Pericardium fibroblast (primary cell): ENCODE results near the gene HNRNPCL4. TPM values are rescaled to one million over a fixed set of nuclear protein-coding genes. Genes with fewer than 3 reads are reported as not detected.

ENCODE experiments used
- total RNA-seq: library from RNA; depleted of rRNA; stranded (reverse); fragments of >200 nt; gene quantifications from 2 replicates; pipeline ENCODE4 v1.2.3, GENCODE V29; 2015

Gene HNRNPCL4
- not detected in 2 replicates for total RNA-seq

DNA sequence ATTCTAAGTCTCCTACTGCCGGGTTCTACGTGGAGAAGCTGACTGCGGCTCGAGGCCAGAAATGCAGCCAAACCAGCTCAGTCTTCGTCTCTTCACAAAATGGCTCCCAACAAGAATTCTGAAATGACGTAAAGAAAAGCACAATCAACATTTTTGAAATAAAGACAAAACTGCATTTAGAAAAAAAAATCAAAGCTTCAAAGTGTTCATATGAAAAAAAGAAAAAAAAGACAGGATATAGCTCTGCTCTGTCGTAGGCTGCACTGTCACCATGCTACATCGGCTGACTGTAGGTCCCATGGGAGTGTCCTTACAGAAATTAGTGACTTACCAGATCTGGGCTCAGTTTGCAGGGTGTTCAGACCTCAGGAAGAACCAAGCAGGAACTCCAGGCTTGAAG lies at the start of gene HNRNPCL4:
Gene HNRNPCL4, minus strand, starts transcription at position 101 of the 400 bp plus-strand sequence. CDS start 164 bp downstream, outside the sequence.

DNA sequence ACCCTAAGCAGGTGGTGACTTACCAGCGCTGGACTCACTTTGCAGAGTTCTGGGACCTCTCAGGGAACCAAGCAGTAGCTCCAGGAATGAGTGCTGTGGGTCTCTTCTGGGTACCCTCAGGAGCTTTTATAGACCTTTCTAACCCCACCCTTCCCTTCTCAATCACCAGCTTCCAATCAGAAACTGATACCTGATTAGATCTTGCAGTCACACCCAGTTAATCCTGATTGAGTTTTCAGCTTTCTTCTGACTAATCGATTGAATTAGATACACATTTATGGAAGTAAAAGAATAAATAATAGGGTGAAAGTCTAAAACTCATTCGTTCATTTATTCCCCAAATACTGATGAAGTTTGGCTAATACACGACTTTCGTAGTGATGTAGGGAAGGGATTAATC lies 35.9 kb upstream of the HNRNPCL4 start, which contains the start of gene PRAMEF13:
Gene PRAMEF13, minus strand, starts transcription at position 101 of the 400 bp plus-strand sequence. CDS start 1,820 bp downstream, outside the sequence.

DNA sequence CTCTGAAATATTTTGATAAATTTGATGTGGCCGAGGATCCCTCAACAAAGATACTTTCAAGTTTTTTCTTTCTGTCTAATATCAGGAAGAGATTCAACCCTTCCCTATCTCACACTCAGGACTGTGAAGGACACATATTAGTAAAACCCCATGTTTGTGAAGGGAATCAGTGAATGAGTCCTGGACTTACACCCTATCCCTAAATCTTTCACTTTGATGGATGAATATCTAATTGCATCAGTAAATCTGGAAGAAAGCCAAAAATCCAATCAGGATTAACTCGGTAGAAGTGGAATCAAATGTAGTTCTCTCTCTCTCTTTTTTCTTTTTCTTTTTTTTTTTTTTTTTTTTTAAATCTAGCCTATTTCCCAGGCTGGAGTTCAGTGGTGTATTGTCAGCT lies 6.1 kb upstream of the HNRNPCL4 start, which contains the start of gene PRAMEF9:
Gene PRAMEF9, plus strand, starts transcription at position 301 of the 400 bp plus-strand sequence. CDS start 3,433 bp downstream, outside the sequence.

DNA sequence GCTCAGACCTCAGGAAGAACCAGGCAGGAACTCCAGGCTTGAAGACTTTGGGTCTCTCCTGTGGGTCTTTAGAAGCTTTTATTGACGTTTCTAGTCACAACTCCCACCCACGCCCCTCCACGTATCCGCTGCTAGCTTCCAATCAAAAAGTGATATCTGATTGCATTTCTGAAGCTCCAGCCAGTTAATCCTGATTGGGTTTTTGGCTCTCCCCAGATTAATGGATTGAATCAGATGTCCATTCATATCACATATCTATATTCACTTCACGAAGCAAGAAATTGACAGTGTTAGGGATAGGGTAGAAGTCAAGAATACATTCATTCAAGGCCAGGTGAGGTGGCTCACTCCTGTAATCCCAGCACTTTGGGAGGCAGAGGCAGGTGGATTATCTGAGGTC lies 9.5 kb downstream of the HNRNPCL4 start, which contains the start of gene PRAMEF26:
Gene PRAMEF26, minus strand, starts transcription at position 101 of the 400 bp plus-strand sequence. CDS start 2,914 bp downstream, outside the sequence.

DNA sequence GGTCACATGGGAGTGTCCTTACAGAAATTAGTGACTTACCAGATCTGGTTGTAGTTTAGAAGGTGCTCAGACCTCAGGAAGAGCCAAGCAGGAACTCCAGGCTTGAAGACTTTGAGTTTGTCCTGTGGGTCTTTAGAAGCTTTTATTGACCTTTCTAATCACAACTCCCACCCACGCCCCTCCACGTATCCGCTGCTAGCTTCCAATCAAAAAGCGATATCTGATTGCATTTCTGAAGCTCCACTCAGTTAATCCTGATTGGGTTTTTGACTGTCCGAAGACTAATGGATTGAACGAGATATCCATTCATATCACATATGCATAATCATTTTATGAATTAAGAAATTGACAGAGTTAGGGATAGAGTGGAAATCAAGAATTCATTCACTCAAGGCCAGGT lies 48.7 kb downstream of the HNRNPCL4 start, which contains the start of gene HNRNPCL2:
Gene HNRNPCL2, minus strand, starts transcription at position 101 of the 400 bp plus-strand sequence. CDS start 454 bp downstream, outside the sequence.

Other genes starting within 250 kb of the HNRNPCL4 start
- not detected in 2 replicates for gene PRAMEF7, start 249.0 kb downstream of the HNRNPCL4 start, total RNA-seq
- gene PRAMEF6, start 218.1 kb downstream of the HNRNPCL4 start, total RNA-seq: not detected in 2 replicates
- gene PRAMEF27, start 109.1 kb downstream of the HNRNPCL4 start, total RNA-seq: not detected in 2 replicates
- not detected in 2 replicates for gene HNRNPCL3, start 104.9 kb downstream of the HNRNPCL4 start, total RNA-seq
- gene PRAMEF25, start 94.9 kb downstream of the HNRNPCL4 start, total RNA-seq: not detected in 2 replicates
- not detected in 2 replicates for gene HNRNPCL2, start 48.8 kb downstream of the HNRNPCL4 start, total RNA-seq
- gene PRAMEF26, start 9.6 kb downstream of the HNRNPCL4 start, total RNA-seq: not detected in 2 replicates
- gene PRAMEF9, start 6.2 kb upstream of the HNRNPCL4 start, total RNA-seq: not detected in 2 replicates
- not detected in 2 replicates for gene PRAMEF13, start 35.8 kb upstream of the HNRNPCL4 start, total RNA-seq
- gene PRAMEF18, start 60.5 kb upstream of the HNRNPCL4 start, total RNA-seq: not detected in 2 replicates
- gene PRAMEF5, start 88.6 kb upstream of the HNRNPCL4 start, total RNA-seq: not detected in 2 replicates
- not detected in 2 replicates for gene PRAMEF8, start 119.5 kb upstream of the HNRNPCL4 start, total RNA-seq
- not detected in 2 replicates for gene PRAMEF33, start 137.9 kb upstream of the HNRNPCL4 start, total RNA-seq
- not detected in 2 replicates for gene PRAMEF15, start 149.9 kb upstream of the HNRNPCL4 start, total RNA-seq
- not detected in 2 replicates for gene PRAMEF14, start 181.5 kb upstream of the HNRNPCL4 start, total RNA-seq
- not detected in 2 replicates for gene PRAMEF19, start 206.3 kb upstream of the HNRNPCL4 start, total RNA-seq
- not detected in 2 replicates for gene PRAMEF17, start 224.0 kb upstream of the HNRNPCL4 start, total RNA-seq
- gene PRAMEF20, start 244.8 kb upstream of the HNRNPCL4 start, total RNA-seq: not detected in 2 replicates